GM21381 (cell line): Measurements from ENCODE around the gene YBX2.

Source experiments
- ATAC-seq: cut with Tn5 transposase; IDR thresholded peaks from one replicate; pipeline ENCODE4 v1.9.1; 2021; ENCODE audit warnings: mild to moderate bottlenecking, moderate library complexity; ENCODE audit not compliant: unreplicated experiment

YBX2 gene

DNA sequence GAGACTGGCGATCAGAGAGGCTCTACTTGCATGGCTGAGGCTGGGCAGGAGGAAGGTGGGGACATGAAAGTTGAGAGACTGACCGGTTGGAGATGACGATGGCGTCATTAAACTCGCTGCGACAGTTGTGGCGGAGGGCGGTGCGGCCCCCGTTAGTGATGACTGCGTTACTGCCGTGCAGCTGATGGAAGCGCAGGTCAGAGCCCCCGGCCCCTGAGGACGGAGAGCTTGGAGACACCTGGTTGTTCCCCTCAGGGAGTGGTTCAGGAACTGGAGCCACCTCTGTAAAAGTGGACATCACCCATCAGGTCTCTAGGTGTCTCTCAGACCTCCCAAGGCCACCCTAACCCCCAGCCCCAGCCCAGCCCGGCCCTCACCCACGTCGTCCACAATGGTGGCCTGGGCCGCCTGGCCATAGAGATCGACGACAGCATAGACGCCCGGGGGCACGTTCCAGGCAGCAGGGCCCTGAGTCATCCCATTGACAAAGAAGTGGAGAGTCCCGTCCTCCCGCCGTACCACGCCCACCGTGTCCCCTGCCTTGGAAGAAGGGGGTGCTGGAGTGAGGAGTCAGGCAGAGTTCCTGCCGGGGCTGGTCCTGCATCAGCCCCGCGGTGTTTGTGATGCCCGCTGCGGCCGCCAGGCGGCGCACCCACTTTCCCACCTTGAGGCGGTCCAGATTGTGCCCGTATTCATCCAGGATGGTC, 29.4 kb upstream of the YBX2 start:
- no peak for ATAC-seq

DNA sequence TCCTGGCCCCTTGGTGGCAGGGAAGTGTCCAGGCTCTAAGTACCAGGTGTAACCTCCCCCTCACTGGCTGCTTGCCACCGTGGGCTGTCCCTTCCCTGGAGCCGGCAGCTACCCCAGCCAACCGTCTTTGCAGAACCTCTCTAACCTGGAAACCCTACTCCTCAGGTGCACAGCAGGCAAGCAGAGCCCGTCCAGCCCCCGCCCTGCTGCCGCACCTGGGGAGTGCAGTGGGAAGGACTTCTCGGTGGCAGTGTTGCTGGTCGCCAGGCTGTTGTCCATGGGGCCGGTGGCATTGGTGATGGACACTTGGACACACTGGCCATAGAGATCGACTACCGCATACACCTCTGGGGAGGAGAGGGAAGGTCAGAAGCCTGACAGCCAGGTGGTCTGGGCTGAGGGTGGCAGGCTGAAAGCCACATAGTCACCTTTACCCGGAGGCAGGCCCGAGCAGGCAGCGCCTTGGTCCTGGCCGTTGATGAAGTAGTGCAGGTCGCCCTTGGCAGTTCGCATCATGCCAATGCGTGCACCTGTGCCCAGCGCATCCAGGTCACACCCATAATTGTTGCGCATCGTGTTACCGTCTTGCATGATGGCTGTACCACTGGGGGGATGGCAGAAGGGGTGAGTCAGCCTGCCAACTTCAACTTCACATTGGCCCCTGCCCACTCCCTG, 28.2 kb upstream of the YBX2 start:
- ATAC-seq: no peak

DNA sequence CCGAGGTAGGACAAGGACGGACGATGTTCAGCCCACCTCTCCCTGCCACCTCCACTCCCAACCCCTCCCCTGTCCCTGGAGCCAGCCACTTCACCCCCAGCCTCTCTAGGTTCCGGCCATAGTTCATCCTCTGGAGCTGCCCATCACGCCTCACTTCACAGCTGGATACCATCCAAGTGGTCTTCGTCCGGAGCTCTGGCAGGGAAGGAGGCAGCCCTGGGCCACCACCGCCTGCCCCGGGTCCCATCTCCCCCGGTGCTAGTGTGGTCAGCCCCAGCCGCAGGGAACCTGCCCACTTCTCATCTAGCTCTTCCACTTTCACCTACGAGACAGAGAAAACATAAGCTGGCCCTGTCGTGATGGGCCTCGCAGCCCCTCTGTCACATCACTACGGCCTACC, 27.0 kb upstream of the YBX2 start:
- no peak for ATAC-seq

DNA sequence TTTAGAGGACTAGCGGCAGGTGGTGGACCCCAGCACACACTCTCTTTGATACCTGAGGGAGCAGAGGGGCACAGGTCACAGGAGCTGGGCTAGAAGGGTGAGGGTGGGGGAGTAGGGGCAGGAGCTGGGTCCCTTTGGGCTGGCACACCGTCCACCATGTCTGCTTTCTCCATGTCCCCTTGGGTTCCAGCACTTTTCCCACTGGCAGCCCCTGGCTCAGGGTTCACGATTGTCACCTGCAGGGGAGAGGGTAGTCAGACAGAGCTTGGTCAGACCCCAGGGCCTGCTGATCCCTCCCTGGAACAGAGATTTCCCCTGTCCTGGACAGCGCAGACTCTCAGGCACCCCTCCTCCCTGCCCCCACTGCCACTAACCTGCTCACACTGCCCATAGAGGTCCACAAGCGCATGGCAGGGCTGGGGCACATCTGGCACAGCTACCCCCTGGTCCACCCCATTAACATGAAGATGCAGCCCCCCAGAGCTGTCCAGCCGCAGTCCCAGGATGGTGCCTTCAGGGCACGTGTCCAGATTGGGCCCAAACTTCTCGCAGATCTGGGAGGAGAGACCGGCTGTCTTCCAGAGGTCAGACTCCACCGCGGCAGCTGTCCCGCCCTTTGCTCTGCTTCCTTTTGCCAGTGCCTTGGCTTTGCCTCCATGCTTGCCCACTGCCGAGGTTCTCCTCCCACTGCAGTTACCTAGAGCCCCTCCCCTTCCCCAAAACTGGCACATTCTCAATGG, 23.9 kb upstream of the YBX2 start:
- ATAC-seq: no peak

DNA sequence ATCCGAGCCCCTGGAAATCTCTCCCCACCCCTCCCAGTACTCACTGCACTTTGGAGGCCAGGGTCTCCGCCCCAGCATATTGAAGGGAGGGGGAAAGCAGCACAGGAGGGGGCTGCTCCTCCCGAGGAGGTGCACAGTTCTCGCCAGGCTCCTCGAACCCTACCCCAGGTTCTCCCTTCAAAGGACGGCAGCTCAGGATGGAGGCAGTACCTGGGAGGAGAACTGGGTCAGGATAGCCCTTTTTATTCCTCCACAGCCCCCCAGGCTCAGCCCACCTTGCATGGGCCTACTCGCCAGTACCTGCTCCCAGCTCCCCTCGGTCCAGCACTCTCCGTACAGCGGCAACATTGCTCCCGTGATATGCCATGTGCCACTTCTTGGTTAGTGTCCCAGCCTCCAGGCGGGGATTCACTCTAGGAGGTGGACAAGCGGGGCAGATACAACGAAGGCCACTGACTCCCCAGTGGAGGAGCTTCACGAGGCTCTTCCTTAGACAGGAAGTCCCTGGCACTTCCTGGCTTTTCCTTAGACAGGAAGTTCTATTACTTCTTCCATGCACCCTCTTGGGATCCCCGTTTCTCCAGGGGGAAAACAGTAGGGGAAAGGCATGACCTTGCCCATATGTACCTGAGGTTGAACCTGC, 22.8 kb upstream of the YBX2 start:
- no peak for ATAC-seq

DNA sequence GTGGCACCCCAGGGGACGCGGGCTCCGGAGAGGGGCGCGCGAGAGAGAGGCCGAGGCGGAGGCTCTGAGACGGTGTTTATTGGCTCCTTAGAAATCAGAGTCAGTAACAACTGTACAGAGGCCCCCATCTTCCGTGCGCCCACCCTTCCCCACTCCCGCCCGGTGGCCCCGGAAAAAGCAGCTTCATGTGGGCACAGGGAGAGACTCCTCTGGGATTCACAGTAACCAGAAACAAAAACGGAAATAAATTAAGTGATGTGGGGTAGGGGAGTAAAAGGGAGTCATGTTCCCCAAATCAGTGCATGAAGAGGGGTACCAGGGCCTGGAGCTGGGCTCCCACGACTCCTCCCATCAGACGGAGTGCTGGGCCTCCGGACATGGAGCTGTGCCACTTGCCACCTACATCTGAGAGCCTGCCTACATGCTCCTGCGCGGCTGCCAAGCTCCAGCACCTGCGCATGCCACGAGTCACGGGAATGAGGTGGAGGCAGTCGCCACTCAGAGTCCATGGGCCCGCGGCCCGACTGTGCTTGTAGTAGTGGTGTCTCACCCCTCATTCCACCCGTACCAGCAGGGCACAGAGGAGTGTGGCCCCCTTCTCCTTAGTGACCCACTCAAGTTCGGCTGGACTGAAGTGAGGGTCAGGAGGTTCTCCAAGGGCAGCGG, 21.3 kb upstream of the YBX2 start:
- no peak for ATAC-seq

DNA sequence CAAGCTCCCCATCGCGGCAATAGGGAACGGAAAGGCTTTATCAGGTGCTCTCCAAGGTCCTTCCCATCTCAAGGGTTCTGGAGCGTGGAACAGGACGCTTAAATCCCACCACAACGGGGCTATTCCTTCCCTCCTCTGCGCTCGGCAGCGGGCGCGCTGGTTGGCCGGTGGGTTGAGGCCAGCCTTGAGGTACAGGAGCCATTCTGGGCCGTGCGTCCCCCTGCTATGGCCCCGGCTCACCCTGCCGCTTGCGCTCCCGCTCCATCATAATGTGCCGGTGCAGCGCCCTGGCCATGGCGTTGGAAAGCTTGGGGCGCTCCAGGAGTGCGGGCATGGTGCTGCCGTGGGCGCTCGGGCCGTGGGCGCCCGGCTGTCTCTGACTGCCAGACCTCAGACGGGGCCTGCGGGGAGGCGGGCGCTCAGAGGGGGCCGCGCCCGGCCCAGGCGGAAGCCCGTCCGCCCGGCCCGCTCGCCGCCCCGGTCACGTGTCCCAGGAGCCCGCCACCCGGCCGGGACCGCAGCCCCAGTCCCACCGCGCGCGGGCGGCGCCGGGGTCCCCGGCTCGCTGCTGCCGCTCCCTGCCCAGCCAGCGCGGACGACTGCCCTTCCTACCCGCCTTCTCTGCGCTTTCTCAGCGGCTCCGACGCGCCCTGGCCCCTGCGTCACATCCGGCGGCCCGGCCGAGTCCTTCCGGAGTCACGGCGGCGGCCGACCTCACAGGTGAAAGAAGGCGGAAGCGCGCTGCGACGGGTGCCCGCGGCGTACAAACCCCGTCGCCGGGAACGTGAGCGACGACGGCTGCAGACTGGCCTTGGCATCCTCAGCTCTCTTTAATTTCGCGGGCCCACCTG, 20.5 kb upstream of the YBX2 start, which contains the start of gene GPS2:
Gene GPS2, minus strand, starts transcription at position 642 of the 851 bp plus-strand sequence. Its CDS starts 308 bp downstream, at position 334.
- ATAC-seq: peak; percentile 72

DNA sequence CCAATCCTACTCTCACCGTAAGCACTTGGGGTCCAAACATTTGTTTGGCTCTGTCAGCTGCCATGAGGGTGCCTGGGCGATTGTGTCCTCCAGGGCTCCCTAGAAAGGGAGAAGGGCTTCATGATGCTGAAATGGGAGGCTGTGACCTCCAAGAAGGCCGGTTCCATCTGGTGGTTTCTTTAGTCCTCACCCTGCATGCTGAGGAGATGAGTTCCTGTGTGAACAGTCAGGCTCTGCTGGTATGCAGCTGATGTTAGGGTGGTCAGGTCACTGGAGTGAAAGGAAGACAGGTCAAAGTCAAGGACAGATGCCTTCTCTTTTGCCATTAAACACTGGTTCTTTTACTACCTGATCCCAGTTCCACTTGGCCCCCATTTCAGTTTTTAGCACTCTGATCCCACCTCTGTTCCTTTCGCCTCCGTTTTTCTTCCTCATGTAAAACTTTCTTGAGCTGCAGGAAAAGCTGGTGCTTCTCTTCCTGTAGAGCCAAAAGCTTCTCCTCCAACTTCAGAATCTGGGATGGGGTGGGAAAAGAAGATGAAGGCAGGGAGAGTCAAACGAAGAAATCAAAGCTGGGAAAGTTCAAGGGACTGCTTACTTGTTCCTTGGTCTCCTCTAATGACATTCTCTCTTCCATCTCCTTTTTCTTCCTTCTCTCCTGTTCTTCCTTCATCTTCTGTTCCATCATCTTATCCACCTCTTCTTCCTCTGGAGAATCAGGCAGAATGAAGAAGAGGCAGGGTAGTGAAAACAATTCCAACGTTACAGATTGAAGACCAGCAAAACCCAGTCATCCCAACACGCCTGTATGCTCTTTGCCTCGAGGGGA, 19.7 kb upstream of the YBX2 start:
- no peak for ATAC-seq

DNA sequence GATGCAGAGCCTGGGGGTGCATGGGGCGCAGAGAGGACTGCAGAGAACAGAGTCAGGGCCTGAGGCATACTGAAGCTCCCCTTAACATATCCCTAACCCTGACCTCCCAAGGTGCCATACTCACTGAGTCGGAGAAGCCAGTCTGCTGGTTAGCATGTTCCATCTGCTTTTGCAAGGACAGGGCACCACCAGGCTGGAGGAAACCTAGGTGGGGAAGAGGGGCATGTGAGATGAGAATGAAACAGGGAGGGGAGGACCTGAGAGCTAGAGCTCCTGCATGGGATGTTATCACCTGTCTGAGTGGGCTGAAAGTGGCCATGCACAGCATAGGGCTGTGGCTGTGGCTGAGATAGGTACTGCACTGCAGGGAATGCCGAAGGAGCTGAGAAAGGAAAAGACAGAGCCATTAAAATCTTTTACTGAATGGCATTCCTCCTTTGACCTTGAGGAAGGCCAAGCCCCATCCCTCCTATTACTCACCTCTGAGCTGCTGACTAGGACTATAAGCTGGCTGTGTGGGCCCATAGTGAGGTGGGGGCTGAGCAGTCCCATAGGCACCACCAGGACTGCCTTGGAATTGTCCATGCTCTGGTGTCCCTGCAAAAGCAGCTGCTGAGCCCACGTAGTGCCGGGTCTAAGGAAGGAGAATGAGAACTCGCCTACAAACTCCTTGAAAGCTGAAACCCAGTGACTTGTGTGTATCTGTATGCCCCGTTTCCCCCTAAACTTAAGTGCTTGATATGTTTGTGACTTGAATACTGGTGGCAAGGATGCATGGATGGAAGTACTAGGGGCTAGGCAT, 18.9 kb upstream of the YBX2 start:
- no peak for ATAC-seq

DNA sequence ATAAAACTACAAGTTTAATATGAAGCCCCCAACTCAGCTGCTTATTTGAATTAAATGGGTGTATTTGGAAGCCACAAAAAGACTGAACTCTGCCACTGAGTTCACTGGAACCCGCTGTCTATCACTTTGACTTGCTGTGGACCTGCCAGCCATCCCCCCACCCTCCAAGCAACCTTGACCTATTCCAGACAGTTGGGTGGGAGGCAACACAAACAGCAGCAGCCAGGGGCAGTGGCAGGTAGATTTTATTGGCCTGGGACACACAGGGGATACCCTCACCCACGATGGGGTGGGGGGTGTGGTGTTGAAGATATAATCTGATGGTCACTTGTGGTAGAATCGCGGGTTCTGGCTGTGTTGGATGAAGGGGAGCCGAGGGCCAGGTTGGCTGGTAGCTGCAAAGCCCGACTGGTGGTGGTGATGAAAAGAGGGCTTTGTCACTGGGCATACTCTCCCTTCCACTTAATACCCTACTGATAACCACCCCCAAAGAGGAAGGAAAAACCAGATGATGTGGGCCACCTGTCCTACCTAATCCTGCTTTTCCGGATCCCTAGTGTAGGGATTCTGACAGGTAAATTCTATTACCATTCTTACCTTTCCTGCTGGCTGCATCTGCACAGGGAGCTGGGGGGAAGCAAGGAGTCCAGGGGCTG, 18.1 kb upstream of the YBX2 start:
- ATAC-seq: no peak

DNA sequence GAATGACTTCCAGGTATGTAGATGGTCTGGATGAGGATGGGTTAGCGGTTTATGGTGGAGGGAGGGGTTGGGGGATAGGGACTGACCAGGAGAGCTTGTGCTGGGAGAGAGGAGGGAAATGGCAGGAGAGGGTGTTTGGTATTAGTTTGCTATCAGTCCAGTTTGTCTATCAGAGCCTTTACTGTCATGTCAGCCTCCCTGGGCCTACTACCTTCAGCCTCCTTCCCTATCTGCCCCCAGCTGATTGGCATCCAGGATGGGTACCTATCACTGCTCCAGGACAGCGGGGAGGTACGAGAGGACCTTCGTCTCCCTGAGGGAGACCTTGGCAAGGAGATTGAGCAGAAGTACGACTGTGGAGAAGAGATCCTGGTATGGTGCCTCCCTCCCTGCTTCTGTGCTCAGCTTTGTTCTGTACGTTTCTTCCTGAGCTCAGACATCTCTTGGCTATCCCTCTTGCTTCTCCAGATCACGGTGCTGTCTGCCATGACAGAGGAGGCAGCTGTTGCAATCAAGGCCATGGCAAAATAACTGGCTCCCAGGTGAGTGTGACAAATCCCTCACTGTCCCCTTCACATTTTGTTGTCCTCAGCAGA, 16.8 kb upstream of the YBX2 start:
- no peak for ATAC-seq

DNA sequence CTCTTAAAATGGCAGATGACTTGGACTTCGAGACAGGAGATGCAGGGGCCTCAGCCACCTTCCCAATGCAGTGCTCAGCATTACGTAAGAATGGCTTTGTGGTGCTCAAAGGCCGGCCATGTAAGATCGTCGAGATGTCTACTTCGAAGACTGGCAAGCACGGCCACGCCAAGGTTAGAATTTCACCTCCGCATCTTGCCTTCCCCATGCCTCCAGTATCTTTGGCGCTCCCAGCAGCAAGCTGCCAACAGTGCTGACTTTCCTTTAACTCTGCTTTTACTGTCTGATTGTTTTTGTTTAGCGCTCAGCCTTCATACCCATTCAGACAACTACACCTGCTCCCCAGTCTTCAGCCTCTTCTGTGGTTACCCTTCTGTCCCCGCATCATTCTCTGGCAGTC, 15.2 kb upstream of the YBX2 start:
- ATAC-seq: no peak

DNA sequence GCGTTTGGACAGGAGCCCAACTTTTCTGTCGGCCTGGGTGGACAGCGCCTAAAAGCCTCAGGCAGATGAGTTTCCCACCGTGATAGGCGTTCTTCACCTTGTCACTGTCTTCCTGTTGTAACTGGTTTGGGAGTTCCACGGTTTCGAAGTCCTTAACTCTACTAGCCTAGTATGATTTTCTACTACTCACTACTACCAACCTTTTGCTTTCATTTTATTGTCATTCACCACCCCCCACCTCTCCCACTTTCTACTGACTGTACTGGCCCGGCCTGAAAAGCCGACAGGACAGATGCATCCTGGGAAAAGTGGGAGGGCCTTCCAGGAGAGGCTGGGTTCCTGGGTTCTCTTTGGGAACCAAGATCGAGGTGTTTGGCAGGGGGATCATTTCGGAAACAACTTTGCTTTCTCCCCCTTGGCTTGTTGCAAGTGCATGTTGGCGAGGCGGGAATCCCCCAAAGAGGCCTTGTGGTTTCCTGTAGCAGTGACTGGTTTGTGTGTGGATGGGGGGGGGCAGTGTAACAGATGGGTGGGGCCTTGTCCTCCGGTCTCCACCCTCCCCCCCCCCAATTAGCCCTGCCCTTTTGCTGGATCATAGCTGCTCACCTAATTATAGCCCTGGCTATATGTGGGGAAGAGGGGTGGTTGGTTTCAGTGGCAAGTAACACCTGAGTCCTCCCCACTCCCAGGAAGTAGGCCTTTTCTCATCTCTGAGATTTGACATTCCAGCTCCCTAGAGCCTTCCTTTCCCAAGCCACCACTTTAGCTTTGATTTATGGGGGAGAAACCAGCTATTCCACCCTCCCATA, 14.4 kb upstream of the YBX2 start:
- no peak for ATAC-seq

DNA sequence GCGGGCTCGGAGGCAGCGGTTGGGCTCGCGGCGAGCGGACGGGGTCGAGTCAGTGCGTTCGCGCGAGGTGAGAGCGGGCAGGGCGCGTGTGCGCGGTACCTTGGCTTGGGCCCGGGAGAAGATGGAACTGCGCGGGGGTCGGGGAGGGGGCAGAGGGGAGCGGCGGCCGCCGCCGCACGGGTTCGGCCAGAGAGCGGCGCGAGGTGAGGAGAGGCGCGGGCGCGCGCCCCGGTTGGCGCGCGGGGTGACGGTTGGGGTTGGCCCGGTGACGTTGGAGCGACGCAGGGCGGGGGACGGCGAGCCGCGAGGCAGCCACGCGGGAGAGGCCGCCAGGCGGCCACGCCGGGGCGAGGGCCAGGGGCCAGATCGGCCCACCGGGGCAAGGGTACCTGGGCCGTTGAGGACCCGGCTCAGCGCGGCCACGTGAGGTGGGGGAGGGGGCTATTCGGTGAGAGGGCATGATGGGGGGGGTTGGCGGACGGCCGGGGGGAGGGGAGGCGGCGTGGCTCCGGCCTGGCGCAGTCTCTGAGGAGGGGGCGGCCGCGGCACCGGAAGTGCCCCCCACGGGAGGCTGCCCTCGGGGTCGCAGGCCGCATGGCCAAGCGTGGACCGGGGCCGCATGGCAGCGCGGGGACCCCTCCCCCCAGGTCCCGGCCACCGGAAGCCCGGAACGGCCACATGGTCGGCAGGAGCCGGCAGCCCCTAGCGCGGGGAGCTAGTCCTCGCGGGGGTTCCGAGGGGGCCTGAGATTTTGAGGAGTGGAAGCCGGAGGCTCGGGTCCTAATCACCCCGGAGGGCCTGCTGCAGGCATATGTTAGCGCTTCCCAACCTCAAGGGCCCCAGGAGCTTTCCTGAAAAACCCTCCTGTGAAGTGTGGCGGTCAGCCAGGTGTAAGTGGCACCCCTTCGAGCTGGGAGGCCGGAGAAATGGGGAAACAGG, 13.5 kb upstream of the YBX2 start:
- peak; percentile 10 for ATAC-seq

DNA sequence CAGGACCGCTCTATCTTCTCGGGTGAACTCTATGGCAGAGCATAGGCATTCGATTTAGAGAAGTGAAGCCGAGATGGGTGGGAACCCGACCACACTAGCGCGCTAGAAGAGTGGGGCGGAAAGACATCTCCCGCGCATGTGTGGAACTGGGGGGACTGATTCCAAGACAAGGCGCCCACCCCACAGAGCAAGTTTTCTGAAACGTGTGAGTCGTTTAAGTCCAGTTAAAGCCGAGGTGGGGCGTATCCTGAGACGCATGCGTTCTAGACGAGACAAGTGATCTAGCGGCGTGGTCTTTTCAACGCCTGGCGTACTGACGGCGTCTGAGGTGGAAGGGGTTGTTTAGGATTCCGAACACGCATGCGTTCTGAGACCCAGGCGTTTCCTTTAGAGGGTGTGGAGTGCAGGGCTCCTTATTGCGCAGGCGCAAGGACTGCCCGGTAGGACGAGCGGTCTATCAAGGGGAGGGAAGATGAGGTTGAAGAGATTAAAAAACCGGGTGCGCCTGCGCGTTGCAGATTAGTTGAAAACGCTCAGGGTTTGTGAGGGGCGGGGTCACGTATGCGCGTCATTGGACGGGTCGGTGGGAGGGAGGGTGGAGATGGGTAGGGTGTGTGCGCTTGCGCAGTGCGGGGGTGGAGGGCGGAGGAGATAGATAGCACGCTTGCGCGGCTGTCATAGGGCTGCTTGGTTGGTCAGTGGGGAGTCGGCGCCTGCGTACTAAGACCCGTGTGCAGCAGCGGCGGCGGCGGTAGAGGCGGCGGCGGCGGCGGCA, 12.7 kb upstream of the YBX2 start, which contains the start of gene EIF5A:
Gene EIF5A, plus strand, starts transcription at position 718 of the 775 bp plus-strand sequence. CDS start 2,008 bp downstream, outside the sequence.
- peak; percentile 57 for ATAC-seq
